K562 (cell line): ENCODE measurements around the gene FHIT. TPM values are rescaled to one million over a fixed set of nuclear protein-coding genes. Genes with fewer than 3 reads are reported as not detected.

Source experiments
- ATAC-seq: fragments of 200-7000 bp; cut with Tn5 transposase; 3 replicates; pipeline ENCODE4 v1.9.1; 2020; ENCODE audit warnings: moderate library complexity
- BruUV-seq: library from RNA; stranded (reverse); fragments of 400-500 nt; replicated peaks from 2 replicates; lab custom pipeline; 2021; lab: Mats Ljungman, UMichigan
- CTCF ChIA-PET: fragments of 300-600 bp; formaldehyde crosslinking; extraction: SDS; loops from one replicate; lab custom pipeline; 2021; ENCODE audit warnings: low intra/inter-chr PET ratio; lab: Yijun Ruan, JAX
- POLR2A ChIA-PET: fragments of 300-600, 350-650 bp; sonication (Branson Sonifier 250); formaldehyde crosslinking; extraction: SDS; loops from one replicate; lab custom pipeline; 2021; ENCODE audit warnings: antibody characterized with exemption, inconsistent platforms; lab: Yijun Ruan, JAX
- DNase-seq, 4 experiments: peaks; one replicate each; pipeline versions ENCODE4 v3.0.0 to v3.0.0-alpha.2; 2011 to 2018; ENCODE audit warnings: low spot score in 3 of 4, mixed read lengths in 3 of 4; ENCODE audit errors: extremely low read depth in 1 of 4
- FAIRE-seq: peaks from 2 replicates; lab custom pipeline; 2011; peaks lifted over from hg19 to GRCh38; lab: Jason Lieb, UNC
- H2AFZ ChIP-seq: 2 replicates; pipeline ENCODE4 v1.6.0; 2011; ENCODE audit warnings: low read depth, low read length, control low read depth, inconsistent platforms
- H3K27ac ChIP-seq: fragments of 200-600 bp; 3 replicates; pipeline ENCODE4 v1.8.0; 2011; ENCODE audit warnings: low read depth, mild to moderate bottlenecking, control low read depth, inconsistent platforms, low read length, moderate library complexity, mixed read lengths; ENCODE audit errors: extremely low read depth
- H3K27me3 ChIP-seq, 2 experiments: fragments of 300-600 bp in 1 of 2; 2 replicates in 1 of 2; 3 replicates in 1 of 2; pipeline versions ENCODE4 v1.6.0 to v1.8.0; 2011; ENCODE audit warnings: inconsistent platforms in 2 of 2, low read length in 2 of 2, mild to moderate bottlenecking in 1 of 2, mixed read lengths in 1 of 2, moderate library complexity in 1 of 2; ENCODE audit not compliant: control insufficient read depth in 2 of 2, insufficient read depth in 2 of 2
- H3K36me3 ChIP-seq: fragments of 300-600 bp; 3 replicates; pipeline ENCODE4 v1.8.0; 2011; ENCODE audit warnings: mild to moderate bottlenecking, low read length, inconsistent platforms; ENCODE audit not compliant: control insufficient read depth, insufficient read depth
- H3K4me1 ChIP-seq, 2 experiments: fragments of 200-600 bp in 1 of 2; replicated peaks in 1 of 2; 2 replicates in 1 of 2; 3 replicates in 1 of 2; pipeline versions ENCODE4 v1.5.1 to v1.8.0; 2011; ENCODE audit warnings: inconsistent platforms in 2 of 2, low read length in 2 of 2, mild to moderate bottlenecking in 1 of 2, mixed read lengths in 1 of 2, moderate library complexity in 1 of 2; ENCODE audit not compliant: control insufficient read depth in 2 of 2, insufficient read depth in 2 of 2
- H3K4me2 ChIP-seq: 2 replicates; pipeline ENCODE4 v1.6.1; 2011; ENCODE audit warnings: low read length, control low read depth, inconsistent platforms, mixed read lengths; ENCODE audit not compliant: insufficient read depth
- H3K4me3 ChIP-seq: fragments of 200-600 bp; sonication (generic), shearing (Covaris generic); 2 replicates; pipeline ENCODE4 v1.5.1; 2016; ENCODE audit warnings: control low read depth, inconsistent platforms
- H3K79me2 ChIP-seq: fragments of 200-600 bp; 3 replicates; pipeline ENCODE4 v1.8.0; 2011; ENCODE audit warnings: low read length, inconsistent platforms; ENCODE audit not compliant: control insufficient read depth, insufficient read depth
- H3K9ac ChIP-seq, 2 experiments: 2 replicates each; pipeline versions ENCODE4 v1.6.0 to v1.6.1; 2011; ENCODE audit warnings: low read depth in 2 of 2, low read length in 2 of 2, control low read depth in 1 of 2, inconsistent platforms in 1 of 2, mild to moderate bottlenecking in 1 of 2, mixed read lengths in 1 of 2; ENCODE audit not compliant: insufficient read depth in 1 of 2
- H3K9me1 ChIP-seq: one replicate; pipeline ENCODE4 v1.6.0; 2011; ENCODE audit warnings: inconsistent platforms, mild to moderate bottlenecking, low read length, moderate library complexity; ENCODE audit not compliant: control insufficient read depth, insufficient read depth
- H3K9me3 ChIP-seq: replicated peaks from 2 replicates; pipeline ENCODE4 v1.5.1; 2011; ENCODE audit warnings: low read depth, low read length, inconsistent platforms; ENCODE audit not compliant: control insufficient read depth, insufficient read depth
- H4K20me1 ChIP-seq: replicated peaks from 2 replicates; pipeline ENCODE4 v1.6.1; 2011; ENCODE audit warnings: low read length, inconsistent platforms, mixed read lengths; ENCODE audit not compliant: control insufficient read depth, insufficient read depth
- CXXC5 ChIP-seq: fragments of 250-450 bp; sonication (Bioruptor Pico); IDR thresholded peaks from 2 replicates; pipeline ENCODE4 v1.8.0; 2022; ENCODE audit warnings: inconsistent platforms, mild to moderate bottlenecking, moderate library complexity
- IFI16 ChIP-seq: fragments of 250-450 bp; sonication (Bioruptor Pico); IDR thresholded peaks from 2 replicates; pipeline ENCODE4 v2.1.2; 2022; ENCODE audit warnings: mild to moderate bottlenecking, inconsistent platforms
- MCM3 ChIP-seq: fragments of 450-650 bp; IDR thresholded peaks from 2 replicates; pipeline ENCODE4 v1.6.1; 2016
- NKRF ChIP-seq: fragments of 450-650 bp; IDR thresholded peaks from 2 replicates; pipeline ENCODE4 v1.6.1; 2016; ENCODE audit warnings: borderline replicate concordance
- POLR2AphosphoS5 ChIP-seq: IDR thresholded peaks from 2 replicates; pipeline ENCODE4 v1.6.1; 2011; ENCODE audit warnings: mild to moderate bottlenecking, low read depth, low read length, moderate library complexity; ENCODE audit not compliant: control insufficient read depth, insufficient read depth
- ZEB2 ChIP-seq: fragments of 450-650 bp; IDR thresholded peaks from 2 replicates; pipeline ENCODE4 v1.6.1; 2016
- ZNF24 ChIP-seq: fragments of 450-650 bp; IDR thresholded peaks from 2 replicates; pipeline ENCODE4 v1.6.1; 2016
- ZNF561 ChIP-seq: fragments of 450-650 bp; formaldehyde crosslinking; conservative IDR thresholded peaks from 2 replicates; pipeline ENCODE4 v1.4.0; 2020; ENCODE audit warnings: mild to moderate bottlenecking, moderate library complexity
- WGBS: fragments of 100-300 bp; shearing (Covaris generic); methylation state at CpG from one replicate; pipeline ENCODE4 v1.1.6; 2016; ENCODE audit warnings: low coverage, mixed read lengths; ENCODE audit not compliant: insufficient coverage; ENCODE audit errors: missing lambda C conversion rate; 5-methylcytosine and 5-hydroxymethylcytosine counted together
- in situ Hi-C: fragments of 300-500 bp; cut with MboI; formaldehyde crosslinking; loops from 4 replicates; pipeline ENCODE4 v1.15.0; 2018; ENCODE audit warnings: inconsistent platforms, mixed read lengths
- intact Hi-C: fragments of 100-400 bp; cut with micrococcal nuclease; formaldehyde crosslinking; loops from 2 replicates; pipeline ENCODE4 v1.14.2; 2022
- polyA plus RNA-seq, 8 experiments: library from polyadenylated mRNA; depleted of rRNA in 4 of 8; stranded (reverse) in 5 of 8; unstranded in 3 of 8; fragments of >200 nt; fragmentation: Nextera tagmentation in 2 of 8; fragmentation: Illumina TruSeq in 1 of 8; extraction: Ambion mirVana in 2 of 8; extraction: Trizol in 1 of 8; gene quantifications; 2 replicates each; pipeline versions ENCODE4 v1.2.1 to v1.2.3, GENCODE V29; 2011 to 2014; ENCODE audit warnings: inconsistent platforms in 1 of 8, missing spikeins in 1 of 8
- total RNA-seq, 7 experiments: library from RNA; depleted of rRNA in 6 of 7; stranded (reverse); fragments of >200 nt in 6 of 7; fragmentation: Illumina TruSeq in 2 of 7; extraction: Trizol in 2 of 7; gene quantifications; 2 replicates each; pipeline versions ENCODE4 v1.2.1 to v1.2.3, GENCODE V29; 2011 to 2021; ENCODE audit warnings: low replicate concordance in 1 of 7
- TF ChIP-seq, protein P1 (sequence below): sonication (generic); formaldehyde crosslinking; IDR thresholded peaks from 2 replicates; pipeline ENCODE4 v1.8.0; 2023; ENCODE audit warnings: missing genetic modification reagents, mild to moderate bottlenecking, borderline replicate concordance

FHIT gene
- total and polyA plus RNA-seq, 9 of the 15 experiments (the other 6 are each of a cell fraction or from before 2014, with no cell fraction given): 1.7 to 9.1 (median 4.3) TPM

- no peak for TF ChIP-seq NKRF
Measured at GRCh38 chr3:59777066-59777465, 1474.2 kb downstream of the FHIT start (continued).

GRCh38 chr3:59775761-59776325 lies 1475.4 kb downstream of the FHIT start:
- no peak for ATAC-seq
- TF ChIP-seq POLR2AphosphoS5: no peak
- TF ChIP-seq MCM3: no peak
- TF ChIP-seq, protein P1, sequence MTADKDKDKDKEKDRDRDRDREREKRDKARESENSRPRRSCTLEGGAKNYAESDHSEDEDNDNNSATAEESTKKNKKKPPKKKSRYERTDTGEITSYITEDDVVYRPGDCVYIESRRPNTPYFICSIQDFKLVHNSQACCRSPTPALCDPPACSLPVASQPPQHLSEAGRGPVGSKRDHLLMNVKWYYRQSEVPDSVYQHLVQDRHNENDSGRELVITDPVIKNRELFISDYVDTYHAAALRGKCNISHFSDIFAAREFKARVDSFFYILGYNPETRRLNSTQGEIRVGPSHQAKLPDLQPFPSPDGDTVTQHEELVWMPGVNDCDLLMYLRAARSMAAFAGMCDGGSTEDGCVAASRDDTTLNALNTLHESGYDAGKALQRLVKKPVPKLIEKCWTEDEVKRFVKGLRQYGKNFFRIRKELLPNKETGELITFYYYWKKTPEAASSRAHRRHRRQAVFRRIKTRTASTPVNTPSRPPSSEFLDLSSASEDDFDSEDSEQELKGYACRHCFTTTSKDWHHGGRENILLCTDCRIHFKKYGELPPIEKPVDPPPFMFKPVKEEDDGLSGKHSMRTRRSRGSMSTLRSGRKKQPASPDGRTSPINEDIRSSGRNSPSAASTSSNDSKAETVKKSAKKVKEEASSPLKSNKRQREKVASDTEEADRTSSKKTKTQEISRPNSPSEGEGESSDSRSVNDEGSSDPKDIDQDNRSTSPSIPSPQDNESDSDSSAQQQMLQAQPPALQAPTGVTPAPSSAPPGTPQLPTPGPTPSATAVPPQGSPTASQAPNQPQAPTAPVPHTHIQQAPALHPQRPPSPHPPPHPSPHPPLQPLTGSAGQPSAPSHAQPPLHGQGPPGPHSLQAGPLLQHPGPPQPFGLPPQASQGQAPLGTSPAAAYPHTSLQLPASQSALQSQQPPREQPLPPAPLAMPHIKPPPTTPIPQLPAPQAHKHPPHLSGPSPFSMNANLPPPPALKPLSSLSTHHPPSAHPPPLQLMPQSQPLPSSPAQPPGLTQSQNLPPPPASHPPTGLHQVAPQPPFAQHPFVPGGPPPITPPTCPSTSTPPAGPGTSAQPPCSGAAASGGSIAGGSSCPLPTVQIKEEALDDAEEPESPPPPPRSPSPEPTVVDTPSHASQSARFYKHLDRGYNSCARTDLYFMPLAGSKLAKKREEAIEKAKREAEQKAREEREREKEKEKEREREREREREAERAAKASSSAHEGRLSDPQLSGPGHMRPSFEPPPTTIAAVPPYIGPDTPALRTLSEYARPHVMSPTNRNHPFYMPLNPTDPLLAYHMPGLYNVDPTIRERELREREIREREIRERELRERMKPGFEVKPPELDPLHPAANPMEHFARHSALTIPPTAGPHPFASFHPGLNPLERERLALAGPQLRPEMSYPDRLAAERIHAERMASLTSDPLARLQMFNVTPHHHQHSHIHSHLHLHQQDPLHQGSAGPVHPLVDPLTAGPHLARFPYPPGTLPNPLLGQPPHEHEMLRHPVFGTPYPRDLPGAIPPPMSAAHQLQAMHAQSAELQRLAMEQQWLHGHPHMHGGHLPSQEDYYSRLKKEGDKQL (CRISPR knock-in tag): no peak
- TF ChIP-seq CXXC5 (CRISPR knock-in tag): no peak
- TF ChIP-seq ZNF24: no peak
- no peak for TF ChIP-seq ZEB2
- TF ChIP-seq ZNF561 (CRISPR knock-in tag): no peak
- no peak for TF ChIP-seq IFI16 (CRISPR knock-in tag)
- H3K4me2 ChIP-seq: no peak overlapping the region
- H3K4me1 ChIP-seq: no peaks in the 10 kb centered on the region
- DNase-seq: no peak
- H4K20me1 ChIP-seq: no peaks in the 10 kb centered on the region
- no peaks in the 10 kb centered on the region for H3K9me3 ChIP-seq
- H3K27ac ChIP-seq: no peak overlapping the region
- H2AFZ ChIP-seq: no peak overlapping the region
- H3K27me3 ChIP-seq: no peaks in the 10 kb centered on the region
- no peaks in the 10 kb centered on the region for H3K36me3 ChIP-seq
- no peaks in the 10 kb centered on the region for H3K9me1 ChIP-seq
- no TSS peak for BruUV-seq
- POLR2A ChIA-PET: no interaction called here
- H3K79me2 ChIP-seq: no peaks in the 10 kb centered on the region
- in situ Hi-C loops (no loop called here), intact Hi-C loops (no loop called here)
- CTCF ChIA-PET: no interaction called here
- no CpG with 5 or more reads among the region's 7 CpGs for WGBS
- H3K9ac ChIP-seq: no peak overlapping the region
- H3K4me3 ChIP-seq: no peak overlapping the region
- FAIRE-seq: no peak
